ENCODE data around the gene KRTAP9-6.

KRTAP9-6 gene

DNA sequence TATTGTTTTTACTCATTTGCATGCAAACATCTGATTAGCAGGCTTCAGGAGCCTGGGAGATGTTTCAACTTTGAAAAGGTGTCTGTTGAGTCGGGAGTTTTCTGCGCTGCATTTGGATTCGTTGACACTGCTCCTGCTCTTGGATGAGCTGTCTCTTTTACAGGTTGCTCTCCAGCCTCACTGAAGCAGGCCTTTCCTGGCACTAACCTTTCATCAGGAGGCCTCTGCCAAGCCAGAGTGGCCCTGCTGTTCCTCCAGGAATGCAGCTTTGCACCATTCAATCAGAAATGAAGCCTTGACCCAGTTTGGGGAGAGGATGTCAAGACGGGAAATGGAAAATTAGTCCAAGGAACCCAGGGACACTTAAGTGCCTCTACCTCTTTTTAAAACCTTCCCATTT is 37.8 kb downstream of the KRTAP9-6 start:
- Histone ChIP-seq H3K79me2 (ENCODE audit: control insufficient read depth, insufficient read depth, low read length, poor library complexity) (no peaks in the 10 kb centered on the region), H2BK120ac (ENCODE audit: insufficient read depth, low read length, poor library complexity) (no peak overlapping the region), H3K36me3 (ENCODE audit: control insufficient read depth in 1 of 2, insufficient read depth in 2 of 2, low read length in 2 of 2) (no peaks in the 10 kb centered on the region), H4K91ac (ENCODE audit: low read depth, low read length) (no peak overlapping the region), H3K14ac (ENCODE audit: low read length) (no peak overlapping the region), H3K23ac (ENCODE audit: low read length) (no peak overlapping the region), H3K27me3 (ENCODE audit: insufficient read depth, low read length) (no peaks in the 10 kb centered on the region), H4K12ac (ENCODE audit: low read depth, low read length) (no peak overlapping the region), H3K4me2 (ENCODE audit: low read length) (no peak overlapping the region), H3K9ac (ENCODE audit: low read length) (no peak overlapping the region), H3K27ac (ENCODE audit: low read depth, low read length) (no peak overlapping the region), H3K18ac (ENCODE audit: low read length) (no peak overlapping the region), H3K4me1 (ENCODE audit: control insufficient read depth in 1 of 2, insufficient read depth in 2 of 2, low read length in 2 of 2) (no peaks in the 10 kb centered on the region), H2BK5ac (ENCODE audit: low read depth, low read length, poor library complexity) (no peak overlapping the region), H2BK12ac (ENCODE audit: low read length) (no peak overlapping the region), H3K79me1 (ENCODE audit: low read length) (no peaks in the 10 kb centered on the region), H3K4me3 (ENCODE audit: low read depth, low read length) (no peak overlapping the region), H3K4ac (ENCODE audit: low read depth, low read length) (no peak overlapping the region), H2AK5ac (ENCODE audit: low read length) (no peak overlapping the region), H3K9me3 (ENCODE audit: insufficient read depth, low read depth, low read length) (peaks cover 8% of the 10 kb centered on the region), H4K8ac (ENCODE audit: low read depth, low read length) (no peak overlapping the region), H2AFZ (ENCODE audit: insufficient read depth, low read length, poor library complexity) (no peak overlapping the region)
- WGBS (ENCODE audit: extremely low coverage, insufficient coverage, insufficient read length): no CpG with 5 or more reads among the region's 4 CpGs
- DNase-seq: no peak

DNA sequence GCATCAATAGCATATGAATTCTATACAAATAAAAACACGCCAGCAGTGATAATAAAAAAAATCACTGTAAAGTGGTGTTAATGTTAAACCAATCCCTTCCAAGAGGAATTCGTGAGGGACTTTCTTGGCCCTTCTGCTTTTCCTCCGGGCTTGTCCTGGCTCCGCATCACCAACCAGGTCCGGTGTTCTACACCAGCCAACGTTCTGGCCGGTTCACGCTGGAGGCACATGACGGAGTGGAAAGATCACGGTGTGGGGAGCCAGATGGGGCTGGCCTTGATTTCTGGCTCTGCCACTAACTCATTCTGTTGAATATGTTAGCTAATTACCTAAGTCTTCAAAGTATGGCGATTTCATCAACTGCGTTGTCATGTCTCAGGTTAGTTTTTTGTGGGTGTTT is 38.9 kb downstream of the KRTAP9-6 start:
- Histone ChIP-seq H3K18ac (ENCODE audit: low read length) (no peak overlapping the region), H3K23ac (ENCODE audit: low read length) (no peak overlapping the region), H3K79me2 (ENCODE audit: control insufficient read depth, insufficient read depth, low read length, poor library complexity) (no peaks in the 10 kb centered on the region), H3K4me2 (ENCODE audit: low read length) (no peak overlapping the region), H2BK120ac (ENCODE audit: insufficient read depth, low read length, poor library complexity) (no peak overlapping the region), H3K9me3 (ENCODE audit: insufficient read depth, low read depth, low read length) (peaks cover 3% of the 10 kb centered on the region), H3K4ac (ENCODE audit: low read depth, low read length) (no peak overlapping the region), H2AK5ac (ENCODE audit: low read length) (no peak overlapping the region), H2BK5ac (ENCODE audit: low read depth, low read length, poor library complexity) (no peak overlapping the region), H3K27me3 (ENCODE audit: insufficient read depth, low read length) (no peaks in the 10 kb centered on the region), H4K8ac (ENCODE audit: low read depth, low read length) (no peak overlapping the region), H3K9ac (ENCODE audit: low read length) (no peak overlapping the region), H2AFZ (ENCODE audit: insufficient read depth, low read length, poor library complexity) (no peak overlapping the region), H3K36me3 (ENCODE audit: control insufficient read depth in 1 of 2, insufficient read depth in 2 of 2, low read length in 2 of 2) (no peaks in the 10 kb centered on the region), H2BK12ac (ENCODE audit: low read length) (no peak overlapping the region), H3K14ac (ENCODE audit: low read length) (no peak overlapping the region), H3K79me1 (ENCODE audit: low read length) (no peaks in the 10 kb centered on the region), H3K27ac (ENCODE audit: low read depth, low read length) (no peak overlapping the region), H4K91ac (ENCODE audit: low read depth, low read length) (no peak overlapping the region), H4K12ac (ENCODE audit: low read depth, low read length) (no peak overlapping the region), H3K4me3 (ENCODE audit: low read depth, low read length) (no peak overlapping the region), H3K4me1 (ENCODE audit: control insufficient read depth in 1 of 2, insufficient read depth in 2 of 2, low read length in 2 of 2) (no peaks in the 10 kb centered on the region)
- no CpG with 5 or more reads among the region's 12 CpGs for WGBS (ENCODE audit: extremely low coverage, insufficient coverage, insufficient read length)
- no peak for DNase-seq

DNA sequence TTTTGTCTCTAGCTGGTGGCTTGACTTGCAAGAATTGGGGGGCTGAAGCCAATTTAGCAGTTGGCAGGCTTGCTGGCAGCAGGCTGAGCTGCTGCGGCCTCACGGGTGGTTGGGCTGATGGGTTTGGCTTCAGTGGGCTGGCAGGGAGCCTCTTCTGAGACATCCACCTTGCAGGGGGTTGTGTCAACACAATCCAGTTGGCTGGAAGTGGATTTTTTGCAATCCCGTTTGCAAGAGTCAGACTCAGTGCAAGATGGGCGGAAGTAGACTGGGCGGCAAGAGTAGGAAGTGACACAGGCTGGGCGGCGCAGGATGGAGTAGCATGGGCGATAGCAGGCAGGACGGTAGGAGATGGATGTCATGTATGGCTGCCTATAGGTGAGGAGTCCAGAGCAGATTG is 42.5 kb downstream of the KRTAP9-6 start:
- H3K4ac ChIP-seq (ENCODE audit: low read depth, low read length): no peak overlapping the region
- H3K23ac ChIP-seq (ENCODE audit: low read length): no peak overlapping the region
- no peak overlapping the region for H2BK12ac ChIP-seq (ENCODE audit: low read length)
- no peak overlapping the region for H3K4me2 ChIP-seq (ENCODE audit: low read length)
- H3K27me3 ChIP-seq (ENCODE audit: insufficient read depth, low read length): no peaks in the 10 kb centered on the region
- H3K27ac ChIP-seq (ENCODE audit: low read depth, low read length): no peak overlapping the region
- no peak overlapping the region for H2BK120ac ChIP-seq (ENCODE audit: insufficient read depth, low read length, poor library complexity)
- no peak overlapping the region for H3K18ac ChIP-seq (ENCODE audit: low read length)
- H3K9ac ChIP-seq (ENCODE audit: low read length): no peak overlapping the region
- no peaks in the 10 kb centered on the region for H3K79me1 ChIP-seq (ENCODE audit: low read length)
- no peak overlapping the region for H4K91ac ChIP-seq (ENCODE audit: low read depth, low read length)
- H3K4me3 ChIP-seq (ENCODE audit: low read depth, low read length): no peak overlapping the region
- H4K8ac ChIP-seq (ENCODE audit: low read depth, low read length): no peak overlapping the region
- no peak for DNase-seq
- no peaks in the 10 kb centered on the region for H3K79me2 ChIP-seq (ENCODE audit: control insufficient read depth, insufficient read depth, low read length, poor library complexity)
- WGBS (ENCODE audit: extremely low coverage, insufficient coverage, insufficient read length): no CpG with 5 or more reads among the region's 9 CpGs
- H3K36me3 ChIP-seq (ENCODE audit: control insufficient read depth in 1 of 2, insufficient read depth in 2 of 2, low read length in 2 of 2): no peaks in the 10 kb centered on the region
- no peak overlapping the region for H2BK5ac ChIP-seq (ENCODE audit: low read depth, low read length, poor library complexity)
- no peaks in the 10 kb centered on the region for H3K4me1 ChIP-seq (ENCODE audit: control insufficient read depth in 1 of 2, insufficient read depth in 2 of 2, low read length in 2 of 2)
- H3K9me3 ChIP-seq (ENCODE audit: insufficient read depth, low read depth, low read length): peaks cover under 1% of the 10 kb centered on the region
- H4K12ac ChIP-seq (ENCODE audit: low read depth, low read length): no peak overlapping the region
- H2AK5ac ChIP-seq (ENCODE audit: low read length): no peak overlapping the region
- no peak overlapping the region for H3K14ac ChIP-seq (ENCODE audit: low read length)
- H2AFZ ChIP-seq (ENCODE audit: insufficient read depth, low read length, poor library complexity): no peak overlapping the region

- Histone ChIP-seq H4K12ac (ENCODE audit: low read depth, low read length) (no peak overlapping the region), H3K9ac (ENCODE audit: low read length) (no peak overlapping the region), H3K14ac (ENCODE audit: low read length) (no peak overlapping the region), H3K79me2 (ENCODE audit: control insufficient read depth, insufficient read depth, low read length, poor library complexity) (no peaks in the 10 kb centered on the region), H3K4ac (ENCODE audit: low read depth, low read length) (no peak overlapping the region), H4K91ac (ENCODE audit: low read depth, low read length) (no peak overlapping the region), H3K36me3 (ENCODE audit: control insufficient read depth in 1 of 2, insufficient read depth in 2 of 2, low read length in 2 of 2) (no peaks in the 10 kb centered on the region), H2BK120ac (ENCODE audit: insufficient read depth, low read length, poor library complexity) (no peak overlapping the region), H3K4me1 (ENCODE audit: control insufficient read depth in 1 of 2, insufficient read depth in 2 of 2, low read length in 2 of 2) (no peaks in the 10 kb centered on the region), H2BK12ac (ENCODE audit: low read length) (no peak overlapping the region), H3K23ac (ENCODE audit: low read length) (no peak overlapping the region), H3K9me3 (ENCODE audit: insufficient read depth, low read depth, low read length) (no peaks in the 10 kb centered on the region), H3K4me2 (ENCODE audit: low read length) (no peak overlapping the region), H2AFZ (ENCODE audit: insufficient read depth, low read length, poor library complexity) (no peak overlapping the region), H3K18ac (ENCODE audit: low read length) (no peak overlapping the region), H4K8ac (ENCODE audit: low read depth, low read length) (no peak overlapping the region), H2AK5ac (ENCODE audit: low read length) (no peak overlapping the region), H3K27ac (ENCODE audit: low read depth, low read length) (no peak overlapping the region), H2BK5ac (ENCODE audit: low read depth, low read length, poor library complexity) (no peak overlapping the region), H3K4me3 (ENCODE audit: low read depth, low read length) (no peak overlapping the region), H3K79me1 (ENCODE audit: low read length) (no peaks in the 10 kb centered on the region), H3K27me3 (ENCODE audit: insufficient read depth, low read length) (no peaks in the 10 kb centered on the region)
- WGBS (ENCODE audit: extremely low coverage, insufficient coverage, insufficient read length): no CpG with 5 or more reads among the region's 10 CpGs
- no peak for DNase-seq
Observed at GRCh38 chr17:41308251-41308917, 43.2 kb downstream of the KRTAP9-6 start.
